OCI-LY1 (cell line): ENCODE results near the gene OPN4.

Experiments used
- EZH2 ChIP-seq: fragments of 200-600 bp; sonication (generic), shearing (Covaris generic); IDR thresholded peaks from 2 replicates; pipeline ENCODE4 v1.8.0; 2017; ENCODE audit warnings: borderline replicate concordance, mixed run types, mild to moderate bottlenecking, antibody characterized with exemption, low read length, moderate library complexity, mixed read lengths
- TF ChIP-seq, protein P1 (sequence below): fragments of 200-600 bp; sonication (generic), shearing (Covaris generic); IDR thresholded peaks from 2 replicates; pipeline ENCODE4 v1.5.1; 2017; ENCODE audit warnings: mild to moderate bottlenecking, antibody characterized with exemption, low read length, moderate library complexity, mixed read lengths

DNA sequence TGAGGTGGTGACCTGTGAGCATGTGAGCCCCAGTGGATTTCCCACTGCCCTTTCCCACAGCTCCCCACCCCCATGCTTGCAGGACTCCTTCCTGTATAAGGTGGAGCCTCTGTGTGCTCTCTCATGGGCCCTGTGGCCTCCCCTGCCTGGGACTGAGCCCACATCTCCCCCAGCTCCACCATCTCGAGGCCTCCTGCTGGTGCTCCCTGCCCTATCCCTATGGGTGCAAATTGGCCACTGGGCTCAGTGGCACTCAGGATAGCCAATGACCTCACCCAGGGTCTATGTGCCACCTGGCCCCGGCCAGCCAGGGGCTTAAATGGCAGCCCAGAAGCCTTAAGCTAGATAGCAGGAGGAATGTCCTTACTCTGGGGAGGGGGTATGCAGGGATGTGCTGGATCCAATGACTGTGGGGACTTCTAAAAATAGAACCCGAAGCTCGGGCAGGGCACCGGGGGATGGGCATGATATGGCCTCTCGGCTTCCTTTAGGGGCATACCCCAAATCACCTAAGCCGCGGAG lies 16.0 kb downstream of the OPN4 start:
- TF ChIP-seq, protein P1, sequence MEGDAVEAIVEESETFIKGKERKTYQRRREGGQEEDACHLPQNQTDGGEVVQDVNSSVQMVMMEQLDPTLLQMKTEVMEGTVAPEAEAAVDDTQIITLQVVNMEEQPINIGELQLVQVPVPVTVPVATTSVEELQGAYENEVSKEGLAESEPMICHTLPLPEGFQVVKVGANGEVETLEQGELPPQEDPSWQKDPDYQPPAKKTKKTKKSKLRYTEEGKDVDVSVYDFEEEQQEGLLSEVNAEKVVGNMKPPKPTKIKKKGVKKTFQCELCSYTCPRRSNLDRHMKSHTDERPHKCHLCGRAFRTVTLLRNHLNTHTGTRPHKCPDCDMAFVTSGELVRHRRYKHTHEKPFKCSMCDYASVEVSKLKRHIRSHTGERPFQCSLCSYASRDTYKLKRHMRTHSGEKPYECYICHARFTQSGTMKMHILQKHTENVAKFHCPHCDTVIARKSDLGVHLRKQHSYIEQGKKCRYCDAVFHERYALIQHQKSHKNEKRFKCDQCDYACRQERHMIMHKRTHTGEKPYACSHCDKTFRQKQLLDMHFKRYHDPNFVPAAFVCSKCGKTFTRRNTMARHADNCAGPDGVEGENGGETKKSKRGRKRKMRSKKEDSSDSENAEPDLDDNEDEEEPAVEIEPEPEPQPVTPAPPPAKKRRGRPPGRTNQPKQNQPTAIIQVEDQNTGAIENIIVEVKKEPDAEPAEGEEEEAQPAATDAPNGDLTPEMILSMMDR = no peak
- TF ChIP-seq EZH2 = no peak
